ENCODE data around the gene SMIM13.

The SMIM13 gene

GRCh38 chr6:11093626-11094410 lies at the start of gene SMIM13:
Gene SMIM13 (plus strand): TSS chr6:11093834. CDS start chr6:11094314, 480 bp downstream.
- peak; percentile 96 for DNase-seq

GRCh38 chr6:11043961-11044711 lies 49.5 kb upstream of the SMIM13 start, which contains the start of gene ELOVL2:
Gene ELOVL2 (minus strand): TSS chr6:11044305. CDS start chr6:11044230, 75 bp downstream.
- DNase-seq = peak; percentile 6

GRCh38 chr6:11044712-11045167 lies 48.9 kb upstream of the SMIM13 start:
- no peak for DNase-seq

GRCh38 chr6:11050731-11051130 lies 42.9 kb upstream of the SMIM13 start:
- no peak for DNase-seq

GRCh38 chr6:11053307-11053706 lies 40.3 kb upstream of the SMIM13 start:
- no peak for DNase-seq

- no peak for DNase-seq
Observed at GRCh38 chr6:11054722-11055121, 38.9 kb upstream of the SMIM13 start.

GRCh38 chr6:11055127-11055627 lies 38.5 kb upstream of the SMIM13 start:
- DNase-seq = no peak

- DNase-seq = no peak
Observed at GRCh38 chr6:11056871-11057270, 36.8 kb upstream of the SMIM13 start.

GRCh38 chr6:11058406-11058805 lies 35.2 kb upstream of the SMIM13 start:
- no peak for DNase-seq

GRCh38 chr6:11062083-11062482 lies 31.6 kb upstream of the SMIM13 start:
- DNase-seq = no peak

- no peak for DNase-seq
Observed at GRCh38 chr6:11062715-11063114, 30.9 kb upstream of the SMIM13 start.

- no peak for DNase-seq
Observed at GRCh38 chr6:11064836-11065235, 28.8 kb upstream of the SMIM13 start.

- DNase-seq = no peak
Observed at GRCh38 chr6:11065436-11066202, 28.0 kb upstream of the SMIM13 start.

- no peak for DNase-seq
Observed at GRCh38 chr6:11066505-11067347, 26.9 kb upstream of the SMIM13 start.

GRCh38 chr6:11067348-11067747 lies 26.3 kb upstream of the SMIM13 start:
- DNase-seq = peak; percentile 64

GRCh38 chr6:11069760-11070159 lies 23.9 kb upstream of the SMIM13 start:
- no peak for DNase-seq

- no peak for DNase-seq
Observed at GRCh38 chr6:11072101-11072500, 21.5 kb upstream of the SMIM13 start.

- DNase-seq = no peak
Observed at GRCh38 chr6:11076540-11076939, 17.1 kb upstream of the SMIM13 start.

GRCh38 chr6:11078266-11078665 lies 15.4 kb upstream of the SMIM13 start:
- DNase-seq = no peak

- no peak for DNase-seq
Observed at GRCh38 chr6:11080296-11080695, 13.3 kb upstream of the SMIM13 start.

- no peak for DNase-seq
Observed at GRCh38 chr6:11083491-11083890, 10.1 kb upstream of the SMIM13 start.

- no peak for DNase-seq
Observed at GRCh38 chr6:11083956-11084355, 9.7 kb upstream of the SMIM13 start.
